Activated CD4-positive, alpha-beta T cell treated with anti-CD3 and anti-CD28 coated beads, Interleukin-2, amount 10 ng/mL, durations not matched to agents 24 days and 14 days (primary cell): Measurements from ENCODE around the gene ABLIM2. TPM values are rescaled to one million over a fixed set of nuclear protein-coding genes. Genes with fewer than 3 reads are reported as not detected.

ENCODE experiments used
- DNase-seq: peaks from one replicate; pipeline ENCODE4 v3.0.0; 2022
- H3K27ac Mint-ChIP-seq: one replicate; pipeline ENCODE4 v1.8.0; 2022; ENCODE audit warnings: mild to moderate bottlenecking, mixed read lengths
- H3K27me3 Mint-ChIP-seq: one replicate; pipeline ENCODE4 v1.8.0; 2022; ENCODE audit warnings: mixed read lengths
- H3K36me3 Mint-ChIP-seq: one replicate; pipeline ENCODE4 v1.8.0; 2022; ENCODE audit warnings: low read depth, mild to moderate bottlenecking, mixed read lengths
- H3K4me1 Mint-ChIP-seq: one replicate; pipeline ENCODE4 v1.8.0; 2021; ENCODE audit warnings: mixed read lengths
- H3K4me3 Mint-ChIP-seq: one replicate; pipeline ENCODE4 v1.8.0; 2022; ENCODE audit warnings: mild to moderate bottlenecking, moderate library complexity, mixed read lengths
- H3K9me3 Mint-ChIP-seq: one replicate; pipeline ENCODE4 v1.8.0; 2021; ENCODE audit warnings: mixed read lengths
- intact Hi-C: fragments of 100-400 bp; cut with micrococcal nuclease; formaldehyde crosslinking; loops from one replicate; pipeline ENCODE4 v1.15.1; 2023
- total RNA-seq: library from RNA; stranded (reverse); gene quantifications from 2 replicates; pipeline ENCODE4 v1.2.3, GENCODE V29; 2022

ABLIM2 gene
- total RNA-seq, 1 donor from 2014 or later, result 0.63 TPM

DNA sequence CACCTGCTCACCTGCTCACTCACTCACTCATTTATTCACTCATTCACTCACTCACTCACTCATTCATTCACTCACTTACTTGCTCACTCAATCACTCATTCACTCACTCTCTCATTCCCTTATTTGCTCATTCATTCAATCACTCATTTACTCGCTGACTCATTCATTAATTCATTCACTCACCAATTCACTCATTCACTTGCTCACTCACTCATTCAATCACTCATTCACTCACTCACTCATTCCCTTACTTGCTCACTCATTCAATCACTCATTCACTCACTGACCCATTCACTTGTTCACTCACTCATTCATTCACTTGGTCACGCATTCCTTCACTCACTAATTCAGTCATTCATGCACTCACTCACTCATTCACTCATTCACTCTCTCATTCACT, 130.2 kb downstream of the ABLIM2 start:
- DNase-seq, result no peak
- H3K4me1 Mint-ChIP-seq, result no peaks in the 10 kb centered on the region
- no peaks in the 10 kb centered on the region for H3K36me3 Mint-ChIP-seq
- no peaks in the 10 kb centered on the region for H3K9me3 Mint-ChIP-seq
- no peaks in the 10 kb centered on the region for H3K27me3 Mint-ChIP-seq
- H3K27ac Mint-ChIP-seq, result no peak overlapping the region
- H3K4me3 Mint-ChIP-seq, result no peak overlapping the region
- intact Hi-C loops, result no loop called here

DNA sequence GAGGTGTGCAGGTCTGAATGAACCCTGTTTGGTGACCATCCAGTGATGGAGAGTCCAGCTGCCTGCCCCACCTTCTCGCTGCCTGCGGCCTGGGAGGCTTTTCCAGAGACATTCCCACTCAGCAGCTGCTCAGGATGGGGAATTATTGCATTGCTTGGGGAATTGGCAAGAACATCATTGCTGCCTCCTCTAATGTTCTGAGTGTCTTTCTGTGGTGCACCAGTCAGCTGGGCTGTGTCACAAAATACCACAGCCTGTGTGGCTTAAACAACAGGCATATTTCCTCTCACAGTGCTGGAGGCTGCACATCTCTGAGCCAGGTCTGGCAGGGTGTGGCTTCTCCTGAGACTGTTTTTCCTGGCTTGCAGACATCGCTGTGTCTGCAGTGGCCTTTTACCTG, 132.2 kb downstream of the ABLIM2 start:
- intact Hi-C loops, result no loop called here
- no peaks in the 10 kb centered on the region for H3K9me3 Mint-ChIP-seq
- no peak overlapping the region for H3K27ac Mint-ChIP-seq
- H3K4me3 Mint-ChIP-seq, result no peak overlapping the region
- H3K27me3 Mint-ChIP-seq, result no peaks in the 10 kb centered on the region
- H3K36me3 Mint-ChIP-seq, result no peaks in the 10 kb centered on the region
- no peak for DNase-seq
- H3K4me1 Mint-ChIP-seq, result no peaks in the 10 kb centered on the region

- no peaks in the 10 kb centered on the region for H3K36me3 Mint-ChIP-seq
- intact Hi-C loops, result no loop called here
- H3K27me3 Mint-ChIP-seq, result no peaks in the 10 kb centered on the region
- no peak for DNase-seq
- no peak overlapping the region for H3K27ac Mint-ChIP-seq
- no peak overlapping the region for H3K4me3 Mint-ChIP-seq
- H3K4me1 Mint-ChIP-seq, result no peaks in the 10 kb centered on the region
- H3K9me3 Mint-ChIP-seq, result no peaks in the 10 kb centered on the region
These were observed 132.9 kb downstream of the ABLIM2 start for GRCh38 chr4:8025668-8026067.

DNA sequence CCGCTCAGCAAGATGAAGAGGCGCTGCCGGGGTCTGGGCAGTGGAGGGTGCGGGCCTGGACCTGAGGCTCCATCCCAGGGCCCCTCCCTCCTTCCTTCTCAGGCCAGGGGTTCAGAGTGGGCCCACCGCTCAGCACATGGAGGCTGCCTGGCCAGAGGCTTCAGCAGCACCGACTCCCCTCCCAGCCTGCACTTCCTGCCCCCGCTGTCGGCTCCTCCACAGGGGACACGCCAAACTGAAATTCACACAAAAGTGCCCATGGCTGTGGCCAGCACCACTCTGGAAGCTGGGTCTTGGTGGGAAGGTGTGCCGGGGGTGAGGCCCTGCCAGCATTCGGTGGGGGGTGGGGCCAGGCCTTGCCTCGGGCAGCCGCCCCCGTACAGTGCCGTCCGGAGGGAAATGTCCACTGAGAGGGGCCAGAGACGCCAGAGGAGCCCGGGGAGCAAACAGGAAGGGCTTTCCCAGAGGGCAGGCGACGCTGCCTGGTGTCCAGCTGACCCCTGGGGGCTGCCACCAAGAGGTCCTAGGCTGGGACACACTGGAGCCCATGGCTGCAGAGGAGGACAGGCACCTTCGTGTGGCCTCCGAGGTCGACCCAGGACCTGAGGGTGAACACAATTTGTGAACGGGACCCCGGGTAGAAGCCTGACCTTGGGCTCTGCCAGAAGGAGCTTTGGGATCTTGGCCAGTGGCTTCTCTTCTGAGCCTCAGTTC, 134.4 kb downstream of the ABLIM2 start:
- no peak overlapping the region for H3K27ac Mint-ChIP-seq
- DNase-seq, result no peak
- H3K9me3 Mint-ChIP-seq, result no peaks in the 10 kb centered on the region
- H3K4me3 Mint-ChIP-seq, result no peak overlapping the region
- peaks cover 2% of the 10 kb centered on the region for H3K27me3 Mint-ChIP-seq
- no peaks in the 10 kb centered on the region for H3K36me3 Mint-ChIP-seq
- H3K4me1 Mint-ChIP-seq, result peaks cover 2% of the 10 kb centered on the region
- intact Hi-C loops, result no loop called here

- intact Hi-C loops, result no loop called here
- no peak for DNase-seq
- no peaks in the 10 kb centered on the region for H3K9me3 Mint-ChIP-seq
- H3K27ac Mint-ChIP-seq, result no peak overlapping the region
- peaks cover 2% of the 10 kb centered on the region for H3K4me1 Mint-ChIP-seq
- no peak overlapping the region for H3K4me3 Mint-ChIP-seq
- H3K36me3 Mint-ChIP-seq, result no peaks in the 10 kb centered on the region
- peaks cover 3% of the 10 kb centered on the region for H3K27me3 Mint-ChIP-seq
These were observed 134.9 kb downstream of the ABLIM2 start for GRCh38 chr4:8023696-8024033.

GRCh38 chr4:8022767-8023695, 135.6 kb downstream of the ABLIM2 start:
- no peaks in the 10 kb centered on the region for H3K36me3 Mint-ChIP-seq
- H3K4me3 Mint-ChIP-seq, result no peak overlapping the region
- no peak for DNase-seq
- no peak overlapping the region for H3K27ac Mint-ChIP-seq
- intact Hi-C loops, result no loop called here
- peaks cover 2% of the 10 kb centered on the region for H3K4me1 Mint-ChIP-seq
- H3K9me3 Mint-ChIP-seq, result no peaks in the 10 kb centered on the region
- H3K27me3 Mint-ChIP-seq, result peaks cover 3% of the 10 kb centered on the region

DNA sequence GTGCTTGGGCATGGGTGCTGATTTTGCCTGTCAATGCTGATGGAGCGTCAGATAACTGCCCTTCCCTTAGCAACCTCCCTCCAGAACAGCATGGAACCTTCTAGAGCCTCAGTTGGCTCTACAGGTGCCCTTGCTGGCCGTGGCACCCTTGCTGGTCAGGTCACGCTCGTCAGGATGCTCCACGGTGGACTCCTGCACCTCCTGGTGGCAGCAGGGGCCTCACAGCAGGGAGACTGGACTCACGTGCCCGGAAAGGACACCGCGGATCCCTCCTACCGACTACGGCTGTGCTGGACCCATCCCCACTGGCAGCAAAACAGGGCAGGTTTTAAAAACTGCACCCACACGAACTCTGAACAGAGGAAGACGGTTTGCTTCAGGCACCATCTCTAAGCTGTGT, 136.8 kb downstream of the ABLIM2 start:
- H3K27me3 Mint-ChIP-seq, result peaks cover 3% of the 10 kb centered on the region
- no peaks in the 10 kb centered on the region for H3K36me3 Mint-ChIP-seq
- no peak overlapping the region for H3K4me3 Mint-ChIP-seq
- peaks cover 2% of the 10 kb centered on the region for H3K4me1 Mint-ChIP-seq
- H3K27ac Mint-ChIP-seq, result no peak overlapping the region
- intact Hi-C loops, result no loop called here
- H3K9me3 Mint-ChIP-seq, result no peaks in the 10 kb centered on the region
- DNase-seq, result no peak

- no peak for DNase-seq
- intact Hi-C loops, result no loop called here
- peaks cover 5% of the 10 kb centered on the region for H3K27me3 Mint-ChIP-seq
- no peaks in the 10 kb centered on the region for H3K36me3 Mint-ChIP-seq
- H3K9me3 Mint-ChIP-seq, result no peaks in the 10 kb centered on the region
- H3K4me1 Mint-ChIP-seq, result peaks cover 2% of the 10 kb centered on the region
- H3K27ac Mint-ChIP-seq, result no peak overlapping the region
- H3K4me3 Mint-ChIP-seq, result no peak overlapping the region
These were observed 138.9 kb downstream of the ABLIM2 start for GRCh38 chr4:8019396-8020365.

GRCh38 chr4:8016527-8016926, 142.1 kb downstream of the ABLIM2 start:
- peaks cover 2% of the 10 kb centered on the region for H3K4me1 Mint-ChIP-seq
- intact Hi-C loops, result no loop called here
- peaks cover 6% of the 10 kb centered on the region for H3K27me3 Mint-ChIP-seq
- no peak overlapping the region for H3K4me3 Mint-ChIP-seq
- no peak overlapping the region for H3K27ac Mint-ChIP-seq
- no peaks in the 10 kb centered on the region for H3K9me3 Mint-ChIP-seq
- no peak for DNase-seq
- H3K36me3 Mint-ChIP-seq, result no peaks in the 10 kb centered on the region

DNA sequence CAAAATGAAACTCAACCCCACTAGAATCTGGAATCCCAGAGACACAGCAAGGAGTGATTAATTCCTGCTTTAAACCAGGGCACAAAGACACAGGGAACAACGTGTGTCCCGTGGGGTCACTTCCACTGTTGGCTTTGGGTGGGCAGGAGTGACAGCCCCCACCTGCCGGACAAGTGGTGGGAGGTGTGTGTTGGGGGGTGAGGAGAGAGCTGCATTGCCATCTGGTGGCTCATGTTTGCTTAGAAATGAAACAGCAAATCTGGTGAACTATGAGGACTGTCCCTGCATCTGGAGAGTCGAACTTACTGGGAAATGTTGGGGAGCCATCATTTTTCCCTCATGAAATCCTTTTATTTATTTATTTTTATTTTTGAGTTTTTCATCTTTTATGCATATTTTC, 143.1 kb downstream of the ABLIM2 start:
- H3K27me3 Mint-ChIP-seq, result peaks cover 6% of the 10 kb centered on the region
- intact Hi-C loops, result no loop called here
- H3K4me3 Mint-ChIP-seq, result no peak overlapping the region
- H3K4me1 Mint-ChIP-seq, result peaks cover 2% of the 10 kb centered on the region
- H3K36me3 Mint-ChIP-seq, result no peaks in the 10 kb centered on the region
- DNase-seq, result no peak
- H3K27ac Mint-ChIP-seq, result no peak overlapping the region
- H3K9me3 Mint-ChIP-seq, result no peaks in the 10 kb centered on the region

- no peaks in the 10 kb centered on the region for H3K36me3 Mint-ChIP-seq
- no peak overlapping the region for H3K4me3 Mint-ChIP-seq
- intact Hi-C loops, result no loop called here
- H3K4me1 Mint-ChIP-seq, result no peaks in the 10 kb centered on the region
- no peak for DNase-seq
- H3K9me3 Mint-ChIP-seq, result no peaks in the 10 kb centered on the region
- peaks cover 4% of the 10 kb centered on the region for H3K27me3 Mint-ChIP-seq
- no peak overlapping the region for H3K27ac Mint-ChIP-seq
These were observed 144.5 kb downstream of the ABLIM2 start for GRCh38 chr4:8013976-8014726.

DNA sequence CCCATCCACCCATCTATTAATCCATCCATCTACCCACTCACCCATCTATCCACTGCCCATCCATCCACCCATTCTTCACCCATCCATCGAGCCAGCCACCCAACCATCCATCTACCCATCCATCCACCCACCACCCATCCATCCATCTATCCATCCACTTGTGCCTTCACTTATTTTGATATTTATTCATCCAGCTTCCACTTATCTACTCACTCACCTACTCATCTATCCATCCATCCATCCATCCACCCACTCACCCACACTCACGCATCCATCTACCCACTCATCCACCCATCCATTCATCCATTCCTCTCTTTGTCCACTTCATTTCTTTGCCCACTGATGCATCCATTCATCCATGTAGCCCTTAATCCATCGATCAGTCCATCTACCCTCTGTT, 146.1 kb downstream of the ABLIM2 start:
- no peak overlapping the region for H3K27ac Mint-ChIP-seq
- peaks cover 3% of the 10 kb centered on the region for H3K27me3 Mint-ChIP-seq
- no peaks in the 10 kb centered on the region for H3K36me3 Mint-ChIP-seq
- intact Hi-C loops, result no loop called here
- no peak overlapping the region for H3K4me3 Mint-ChIP-seq
- no peaks in the 10 kb centered on the region for H3K4me1 Mint-ChIP-seq
- no peak for DNase-seq
- no peaks in the 10 kb centered on the region for H3K9me3 Mint-ChIP-seq

DNA sequence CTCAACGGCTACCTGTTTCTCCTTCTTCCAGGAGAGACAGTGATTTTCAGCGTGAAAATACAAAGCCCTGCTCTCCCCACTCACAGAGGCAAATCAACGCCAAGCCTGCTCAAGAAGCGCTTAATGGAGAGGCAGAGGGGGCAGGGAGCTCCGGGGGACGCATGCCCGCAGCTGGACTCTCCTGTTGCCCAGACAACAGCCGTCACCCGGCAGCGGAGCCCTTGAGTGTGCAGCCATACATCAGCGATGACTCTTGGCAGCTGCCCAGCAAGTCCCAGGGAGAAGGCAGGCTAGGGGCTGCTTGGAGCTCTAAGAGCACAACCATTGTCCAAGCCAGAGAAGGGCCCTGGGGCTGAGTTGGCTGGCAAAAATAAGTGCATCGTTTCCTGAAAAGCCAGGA, 148.0 kb downstream of the ABLIM2 start:
- H3K36me3 Mint-ChIP-seq, result no peaks in the 10 kb centered on the region
- no peaks in the 10 kb centered on the region for H3K4me1 Mint-ChIP-seq
- no peak overlapping the region for H3K4me3 Mint-ChIP-seq
- no peaks in the 10 kb centered on the region for H3K9me3 Mint-ChIP-seq
- no peak overlapping the region for H3K27ac Mint-ChIP-seq
- intact Hi-C loops, result no loop called here
- peaks cover 3% of the 10 kb centered on the region for H3K27me3 Mint-ChIP-seq
- no peak for DNase-seq
